ENCODE results near the gene CDT1.

DNA sequence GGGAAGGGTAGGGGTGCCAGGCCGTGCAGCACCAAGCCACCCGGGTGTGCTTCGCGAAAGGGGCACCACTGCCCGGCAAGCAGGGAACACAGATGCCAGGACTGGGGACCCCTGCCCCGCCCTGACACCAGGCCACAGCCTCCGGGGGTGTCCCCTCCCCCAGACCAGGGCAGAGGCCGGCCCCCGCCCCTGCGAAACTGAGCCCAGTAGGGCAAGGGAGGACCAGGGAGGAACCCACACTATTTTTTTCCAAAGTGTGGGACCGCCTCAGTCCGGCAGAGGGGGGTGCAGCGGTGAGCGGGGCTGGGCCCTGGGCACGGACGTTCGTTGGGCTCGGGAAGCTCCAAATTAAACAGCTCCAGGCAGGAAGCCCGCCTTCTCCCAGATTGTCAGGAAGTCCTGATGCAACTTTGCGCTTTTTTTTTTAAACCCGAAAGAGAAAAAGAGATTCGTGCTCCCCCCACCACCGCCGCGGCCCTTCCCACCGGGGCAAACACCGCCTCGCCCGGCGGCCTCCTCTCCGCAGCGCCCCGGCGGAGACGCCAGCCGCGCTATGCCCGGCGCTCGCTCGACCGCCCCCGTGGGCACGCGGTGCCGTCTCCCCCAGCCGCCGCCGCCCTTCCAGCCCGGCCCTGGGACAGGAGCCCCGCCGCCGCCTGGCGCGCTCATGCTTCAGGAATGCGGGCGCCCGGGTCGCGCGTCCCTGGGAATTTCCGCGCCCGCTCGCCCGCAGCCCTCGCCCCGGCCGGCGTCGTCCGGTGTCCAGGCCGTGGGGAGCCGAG, 19.3 kb upstream of the CDT1 start:
- TF ChIP-seq, protein P1, sequence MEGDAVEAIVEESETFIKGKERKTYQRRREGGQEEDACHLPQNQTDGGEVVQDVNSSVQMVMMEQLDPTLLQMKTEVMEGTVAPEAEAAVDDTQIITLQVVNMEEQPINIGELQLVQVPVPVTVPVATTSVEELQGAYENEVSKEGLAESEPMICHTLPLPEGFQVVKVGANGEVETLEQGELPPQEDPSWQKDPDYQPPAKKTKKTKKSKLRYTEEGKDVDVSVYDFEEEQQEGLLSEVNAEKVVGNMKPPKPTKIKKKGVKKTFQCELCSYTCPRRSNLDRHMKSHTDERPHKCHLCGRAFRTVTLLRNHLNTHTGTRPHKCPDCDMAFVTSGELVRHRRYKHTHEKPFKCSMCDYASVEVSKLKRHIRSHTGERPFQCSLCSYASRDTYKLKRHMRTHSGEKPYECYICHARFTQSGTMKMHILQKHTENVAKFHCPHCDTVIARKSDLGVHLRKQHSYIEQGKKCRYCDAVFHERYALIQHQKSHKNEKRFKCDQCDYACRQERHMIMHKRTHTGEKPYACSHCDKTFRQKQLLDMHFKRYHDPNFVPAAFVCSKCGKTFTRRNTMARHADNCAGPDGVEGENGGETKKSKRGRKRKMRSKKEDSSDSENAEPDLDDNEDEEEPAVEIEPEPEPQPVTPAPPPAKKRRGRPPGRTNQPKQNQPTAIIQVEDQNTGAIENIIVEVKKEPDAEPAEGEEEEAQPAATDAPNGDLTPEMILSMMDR (IDR thresholded peaks at IDR 0.05) = peak in 1 of 3 experiments; percentile 56
- TF ChIP-seq POLR2A (IDR thresholded peaks at IDR 0.05) (no peak), POLR2AphosphoS5 (IDR thresholded peaks at IDR 0.05; ENCODE audit: insufficient read depth in 1 of 2, low read depth in 1 of 2) (peak; percentile 20 to 58)

Data from vagina (tissue), 2 donors.